Jurkat, Clone E6-1 (cell line): ENCODE data around the gene PKIB.

Experiments used
- DNase-seq: peaks from one replicate; pipeline ENCODE4 v3.0.0-alpha.2; 2011; ENCODE audit warnings: low read depth, low spot score
- H3K4me3 ChIP-seq: 2 replicates; pipeline ENCODE4 v1.5.1; 2011; ENCODE audit warnings: mild to moderate bottlenecking, low read length, control low read depth, moderate library complexity

PKIB gene

DNA sequence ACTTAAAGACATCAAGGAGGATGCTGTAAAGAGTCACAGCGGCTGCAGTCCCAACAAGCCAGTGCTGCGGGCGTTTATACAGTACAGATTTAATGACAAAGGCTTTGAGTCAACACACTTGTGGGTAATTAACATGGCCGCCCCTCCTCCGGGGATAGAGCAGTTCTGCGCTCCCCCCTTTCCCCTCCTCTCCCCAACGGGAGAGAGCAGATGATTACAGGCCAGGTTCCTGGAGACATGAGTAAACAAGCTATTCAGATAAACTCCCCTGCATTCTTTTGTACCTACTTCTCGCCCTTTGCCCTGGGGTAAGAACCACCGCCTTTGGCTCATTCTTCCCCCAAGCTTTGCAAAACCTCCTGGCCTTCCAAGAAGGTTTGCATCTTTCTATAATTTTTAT, 145.7 kb downstream of the PKIB start:
- no peak overlapping the region for H3K4me3 ChIP-seq
- DNase-seq, result no peak

DNA sequence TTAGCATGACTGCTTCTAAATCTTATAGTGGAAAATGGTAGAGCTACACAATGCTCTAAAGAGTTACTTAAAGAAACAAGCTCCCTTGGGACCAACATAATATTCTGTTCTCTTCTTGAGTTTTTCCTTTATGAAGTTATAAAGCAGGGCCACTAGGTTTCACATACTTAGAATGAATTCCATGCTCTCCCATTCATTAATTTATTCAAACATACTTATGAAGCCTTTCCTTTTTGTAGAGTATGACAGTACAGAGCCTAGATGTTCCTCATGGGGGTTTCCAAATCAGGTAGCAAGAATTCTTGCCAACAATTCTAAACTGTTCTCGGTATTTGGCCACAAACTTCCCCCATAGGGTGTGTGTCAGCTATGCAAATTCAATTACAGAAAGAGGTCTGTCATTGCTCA, 148.7 kb downstream of the PKIB start:
- no peak overlapping the region for H3K4me3 ChIP-seq
- no peak for DNase-seq

DNA sequence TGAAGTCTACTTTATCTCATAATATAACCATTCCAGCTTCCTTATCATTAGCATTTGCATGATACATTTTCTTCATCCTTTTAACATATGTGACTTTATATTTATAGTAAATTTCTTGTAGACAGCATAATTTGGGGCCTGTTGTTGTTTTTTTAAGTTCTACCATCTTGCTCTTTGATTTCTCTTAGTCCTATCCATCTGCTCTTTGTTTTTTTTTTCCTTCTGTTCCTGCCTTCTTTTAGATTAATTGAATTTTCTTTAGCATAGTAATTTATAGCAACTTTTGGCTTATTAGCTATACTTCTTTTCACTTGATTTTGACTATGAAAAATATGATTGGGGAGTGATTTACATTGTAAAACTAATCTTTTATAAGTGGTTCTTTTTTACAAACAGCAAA, 150.1 kb downstream of the PKIB start:
- no peak overlapping the region for H3K4me3 ChIP-seq
- no peak for DNase-seq

DNA sequence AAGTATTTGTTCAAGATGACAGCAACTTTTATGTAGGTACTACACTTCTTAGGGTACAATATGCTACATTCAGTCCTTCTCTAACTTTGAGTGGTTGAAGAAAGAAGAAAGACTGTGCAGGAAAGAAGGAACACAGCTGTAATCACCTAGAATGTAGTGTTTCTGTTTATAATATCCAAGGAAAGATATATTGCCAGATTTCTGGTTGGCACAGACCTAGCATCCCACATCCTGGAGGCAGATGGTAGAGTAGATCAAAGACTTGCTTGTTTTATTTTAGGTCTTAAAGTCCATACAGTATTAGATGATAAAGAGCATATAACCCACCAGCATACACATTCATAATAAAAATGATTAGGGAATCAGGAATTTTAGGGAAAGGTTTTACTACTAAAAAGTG, 156.1 kb downstream of the PKIB start:
- H3K4me3 ChIP-seq, result no peak overlapping the region
- DNase-seq, result no peak

DNA sequence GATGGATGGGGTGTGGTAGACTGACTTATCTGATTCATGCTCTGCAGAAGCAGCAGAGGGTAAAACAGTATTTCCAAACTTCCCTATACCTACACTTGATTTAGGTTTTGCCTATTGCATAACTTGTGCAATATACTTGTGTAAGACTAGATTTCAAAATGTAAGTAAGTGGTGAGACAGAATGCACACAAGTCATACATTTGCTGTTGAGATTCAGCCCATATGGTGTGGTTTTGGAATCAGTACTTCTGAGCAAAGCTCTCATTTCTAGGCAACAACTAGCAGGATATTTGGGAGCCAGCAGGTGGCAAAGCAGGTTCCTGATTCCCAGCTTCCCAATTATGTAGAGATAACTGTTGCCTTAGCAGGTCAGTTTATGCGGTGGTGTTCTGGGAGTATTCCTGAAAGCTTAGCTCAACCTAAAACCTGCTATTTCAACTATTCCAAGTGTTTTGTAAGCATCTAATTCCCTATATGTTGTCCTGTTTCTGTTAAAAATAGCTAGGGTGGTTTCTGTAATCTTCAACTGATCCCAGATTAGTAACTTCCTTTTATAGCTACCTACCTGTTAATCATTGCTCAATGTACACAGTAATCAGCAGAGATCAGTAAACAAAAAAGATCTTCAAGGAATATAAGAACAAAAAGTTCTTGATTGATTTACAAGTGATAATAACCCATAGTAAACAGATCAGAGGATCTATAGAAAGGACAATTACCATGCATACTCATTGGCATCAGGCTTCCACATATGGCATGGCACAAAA, 160.8 kb downstream of the PKIB start:
- H3K4me3 ChIP-seq, result no peak overlapping the region
- DNase-seq, result no peak

DNA sequence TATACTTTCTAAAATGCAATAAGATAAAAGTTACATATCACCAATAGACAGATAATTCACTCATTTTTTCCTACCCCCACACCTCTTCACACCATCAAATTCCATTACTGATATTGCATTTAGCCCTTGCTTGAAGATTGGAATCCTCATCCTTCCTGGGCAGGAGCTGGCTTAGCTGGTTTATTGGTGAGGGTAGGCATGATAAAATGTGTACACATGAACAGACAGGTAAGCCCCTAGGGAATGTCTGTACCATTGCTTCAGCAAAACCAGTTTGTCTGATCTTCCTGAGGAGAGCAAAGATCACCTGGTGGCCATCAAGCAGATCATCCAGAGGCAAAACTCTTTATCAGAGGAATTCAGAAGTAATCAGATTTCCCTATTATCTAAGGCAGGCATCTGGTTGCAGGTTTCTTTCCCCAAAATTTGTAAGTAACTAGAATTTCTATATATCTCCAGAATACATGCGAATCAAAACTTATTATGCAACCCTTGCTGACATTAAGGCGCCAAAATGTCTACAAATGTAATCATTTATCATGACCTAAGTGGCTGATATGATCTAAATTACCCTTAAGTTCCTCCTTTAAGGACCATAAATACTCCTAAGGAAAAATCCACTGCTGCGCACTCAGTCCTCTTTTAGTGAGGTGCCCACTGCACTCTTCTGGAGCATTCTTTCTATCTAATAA, 162.7 kb downstream of the PKIB start:
- DNase-seq, result no peak

More for the DNA sequence above, 162.7 kb downstream of the PKIB start:
- no peak overlapping the region for H3K4me3 ChIP-seq
